Heart right ventricle (tissue), 16 donors: ENCODE data around the gene OPN4. TPM values are rescaled to one million over a fixed set of nuclear protein-coding genes. Genes with fewer than 3 reads are reported as not detected.
"Not testable (repeated sequence)": the region's sequence is repeated elsewhere in the genome, so short reads cannot be mapped to it uniquely, and the experiment has no call there.

ENCODE experiments used
- ATAC-seq, 8 donors: fragments of 200-7000 bp; cut with Tn5 transposase; one replicate each; pipeline ENCODE4 v1.9.1; 2020; ENCODE audit warnings: mild to moderate bottlenecking in 8 of 8, moderate library complexity in 8 of 8, moderate number of reproducible peaks in 1 of 8
- DNase-seq, 2 donors: peaks; one replicate each; pipeline ENCODE4 v3.0.0-alpha.2; 2020
- H3K27ac ChIP-seq, 10 donors: fragments of 200-600 bp; sonication (generic) in 2 of 10; one replicate each; pipeline versions ENCODE4 v1.5.0 to v1.8.0; 2020 to 2022; ENCODE audit warnings: mild to moderate bottlenecking in 3 of 10
- H3K27me3 ChIP-seq, 7 donors: fragments of 200-600 bp; one replicate each; pipeline ENCODE4 v1.8.0; 2021 to 2022; ENCODE audit warnings: mild to moderate bottlenecking in 2 of 7
- H3K36me3 ChIP-seq, 9 donors: fragments of 200-600 bp; sonication (generic) in 1 of 9; one replicate each; pipeline versions ENCODE4 v1.5.0 to v1.8.0; 2020 to 2022; ENCODE audit warnings: mild to moderate bottlenecking in 2 of 9
- H3K4me1 ChIP-seq, 9 donors: fragments of 200-600 bp; sonication (generic) in 1 of 9; one replicate each; pipeline versions ENCODE4 v1.5.0 to v1.8.0; 2020 to 2022; ENCODE audit warnings: mild to moderate bottlenecking in 4 of 9
- H3K4me3 ChIP-seq, 10 donors: fragments of 200-600 bp; sonication (generic) in 2 of 10; one replicate each; pipeline versions ENCODE4 v1.5.0 to v1.8.0; 2020 to 2022; ENCODE audit warnings: mild to moderate bottlenecking in 7 of 10, moderate library complexity in 2 of 10
- H3K9me3 ChIP-seq, 11 donors: fragments of 200-600 bp in 10 of 11; sonication (generic) in 2 of 11; one replicate each; pipeline versions ENCODE4 v1.5.0 to v1.8.0; 2013 to 2022; ENCODE audit warnings: mild to moderate bottlenecking in 2 of 11, control low read depth in 1 of 11, moderate library complexity in 1 of 11
- WGBS, 2 donors: extraction: QIAGEN DNeasy Blood & Tissue Kit; methylation state at CpG; one replicate each; pipeline ENCODE4 v1.1.7; 2013; ENCODE audit warnings: inconsistent platforms in 1 of 2; 5-methylcytosine and 5-hydroxymethylcytosine counted together
- intact Hi-C, 10 donors: fragments of 100-400 bp; cut with DNase I; formaldehyde crosslinking; loops; one replicate each; pipeline versions ENCODE4 v1.11.1 to v1.14.2; 2022
- polyA plus RNA-seq, 2 donors: library from polyadenylated mRNA; stranded (reverse); fragments of 200-250 nt; gene quantifications; one replicate each; pipeline ENCODE4 v1.2.3, GENCODE V29; 2013
- total RNA-seq, 10 donors: library from RNA; stranded (reverse); fragmentation: NEBNext Ultra II Directional in 3 of 10; extraction: Animal tissue kit (Norgen Biotek cat#: 25700) in 3 of 10; gene quantifications; one replicate each; pipeline versions ENCODE4 v1.2.1 to v1.2.4, GENCODE V29; 2021 to 2023
- TF ChIP-seq, protein P1 (sequence below), 9 donors: fragments of 200-600 bp; sonication (generic) in 2 of 9; IDR thresholded peaks; one replicate each; pipeline versions ENCODE4 v1.5.0 to v1.8.0; 2021 to 2022; ENCODE audit warnings: antibody characterized with exemption in 9 of 9, mild to moderate bottlenecking in 5 of 9, moderate library complexity in 1 of 9
- donor health status: Arrhythmogenic right ventricular cardiomyopathy.
- donor health status: ischemic (EF 13 %, LVEDD 7.1; RV severe dilation, severe dysfunction).
- donor health status: healthy with polysubstance abuse.
- donor health status: DM: no; HTN: yes; CAD: no.
- donor health status: DM: no; HTN: no; CAD: no.
- donor health status: ischemic (EF 25% LVEDD 6.9; RV normal size, moderate dysfunction).
- donor health status: ischemic (EF 25% LVEDD 5.7; RV mildly dilated, moderate dysfunction).
- donor health status: healthy.
- donor health status: DM: yes; HTN: yes; CAD: no.
- donor health status: Ischemic cardiomyopathy.
- donor health status: ischemic (EF 35%, LVEDD 5.7; RV mildly dilated, moderate dysfunction).
- donor health status: nonischemic (EF 11% LVEDD 7.7; RV severe dilation, severe dysfunction).
- donor health status: DM: yes; HTN: yes; CAD: no.
- donor health status: PGD.
- donor health status: ischemic (EF 29% LVEDD 5.4; RV normal size, mild dysfunction).
- donor health status: nonischemic (EF 23%, LVEDD 6.1; RV moderate dilation, normal function).

Gene OPN4
- total and polyA plus RNA-seq, 12 donors, result 0.10 to 0.29 (median 0.26) TPM; not detected in 5

DNA sequence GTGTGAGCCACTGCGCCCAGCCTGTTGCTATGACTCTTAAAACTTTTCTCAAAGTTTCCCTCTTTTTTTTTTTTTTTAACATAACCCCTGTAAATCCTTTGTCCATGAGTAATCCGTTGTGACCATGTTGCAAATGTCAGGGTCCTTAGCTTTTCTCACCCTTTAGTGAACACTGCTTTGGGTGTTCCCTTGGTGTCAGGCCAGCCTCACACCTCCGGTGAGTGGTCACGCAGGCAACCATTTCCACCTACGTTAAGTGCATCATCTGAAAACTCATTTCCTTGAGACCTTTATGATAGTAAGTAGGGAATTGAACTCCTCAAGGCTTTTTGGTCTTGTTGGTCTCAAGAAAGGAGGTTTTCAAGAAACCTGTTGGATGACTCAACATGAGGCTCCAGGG is 41.3 kb upstream of the OPN4 start:
- H3K27ac ChIP-seq, result no peak overlapping the region
- no peaks in the 10 kb centered on the region for H3K4me1 ChIP-seq
- no peaks in the 10 kb centered on the region for H3K36me3 ChIP-seq
- DNase-seq (no peak), ATAC-seq (no peak)
- intact Hi-C loops, result no loop called here
- TF ChIP-seq, protein P1, sequence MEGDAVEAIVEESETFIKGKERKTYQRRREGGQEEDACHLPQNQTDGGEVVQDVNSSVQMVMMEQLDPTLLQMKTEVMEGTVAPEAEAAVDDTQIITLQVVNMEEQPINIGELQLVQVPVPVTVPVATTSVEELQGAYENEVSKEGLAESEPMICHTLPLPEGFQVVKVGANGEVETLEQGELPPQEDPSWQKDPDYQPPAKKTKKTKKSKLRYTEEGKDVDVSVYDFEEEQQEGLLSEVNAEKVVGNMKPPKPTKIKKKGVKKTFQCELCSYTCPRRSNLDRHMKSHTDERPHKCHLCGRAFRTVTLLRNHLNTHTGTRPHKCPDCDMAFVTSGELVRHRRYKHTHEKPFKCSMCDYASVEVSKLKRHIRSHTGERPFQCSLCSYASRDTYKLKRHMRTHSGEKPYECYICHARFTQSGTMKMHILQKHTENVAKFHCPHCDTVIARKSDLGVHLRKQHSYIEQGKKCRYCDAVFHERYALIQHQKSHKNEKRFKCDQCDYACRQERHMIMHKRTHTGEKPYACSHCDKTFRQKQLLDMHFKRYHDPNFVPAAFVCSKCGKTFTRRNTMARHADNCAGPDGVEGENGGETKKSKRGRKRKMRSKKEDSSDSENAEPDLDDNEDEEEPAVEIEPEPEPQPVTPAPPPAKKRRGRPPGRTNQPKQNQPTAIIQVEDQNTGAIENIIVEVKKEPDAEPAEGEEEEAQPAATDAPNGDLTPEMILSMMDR (IDR thresholded peaks at IDR 0.05), result no peak
- 86 to 89% methylated on average over 5 of the region's 5 CpGs for WGBS, 2 donors
- H3K4me3 ChIP-seq, result no peak overlapping the region
- H3K27me3 ChIP-seq, result peaks cover 0 to 2% (median 0%) of the 10 kb centered on the region in 7 donors
- peaks cover 0 to 6% (median 0%) of the 10 kb centered on the region in 11 donors for H3K9me3 ChIP-seq

DNA sequence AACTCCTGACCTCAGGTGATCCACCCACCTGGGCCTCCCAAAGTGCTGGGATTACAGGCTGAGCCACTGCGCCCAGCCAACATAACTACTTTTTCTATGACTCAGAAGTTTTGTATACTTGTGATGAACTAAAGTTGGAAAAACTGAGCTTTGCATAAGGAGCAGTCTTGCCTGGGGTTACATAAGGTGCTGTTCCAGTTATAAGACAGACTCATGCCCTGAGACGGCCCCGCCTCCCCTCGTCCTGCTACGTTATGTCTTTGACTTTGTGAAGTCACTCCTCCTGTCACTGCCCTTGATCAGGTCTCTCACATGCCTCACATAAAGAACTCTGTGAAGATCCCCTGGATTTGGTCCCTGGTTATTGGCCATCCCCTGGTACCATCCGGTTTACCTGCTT is 40.4 kb upstream of the OPN4 start:
- WGBS, 2 donors, result 79 to 82% methylated on average over 6 of the region's 6 CpGs
- Histone ChIP-seq H3K9me3 (peaks cover 0 to 4% (median 0%) of the 10 kb centered on the region in 11 donors), H3K4me3 (no peak overlapping the region), H3K36me3 (no peaks in the 10 kb centered on the region), H3K27me3 (peaks cover 0 to 2% (median 0%) of the 10 kb centered on the region in 7 donors), H3K4me1 (no peaks in the 10 kb centered on the region), H3K27ac (no peak overlapping the region)
- DNase-seq (no peak), ATAC-seq (no peak)
- intact Hi-C loops, result no loop called here
- TF ChIP-seq, protein P1 (IDR thresholded peaks at IDR 0.05), result no peak

- DNase-seq (no peak), ATAC-seq (no peak)
- H3K4me3 ChIP-seq, result no peak overlapping the region
- H3K36me3 ChIP-seq, result no peaks in the 10 kb centered on the region
- no peak overlapping the region for H3K27ac ChIP-seq
- peaks cover 0 to 2% (median 0%) of the 10 kb centered on the region in 7 donors for H3K27me3 ChIP-seq
- no peaks in the 10 kb centered on the region for H3K4me1 ChIP-seq
- TF ChIP-seq, protein P1 (IDR thresholded peaks at IDR 0.05), result no peak
- intact Hi-C loops, result no loop called here
- H3K9me3 ChIP-seq, result peaks cover 0 to 4% (median 0%) of the 10 kb centered on the region in 11 donors
- WGBS, 2 donors, result 81 to 85% methylated on average over 4 of the region's 4 CpGs
Observed at GRCh38 chr10:86614853-86615252, 39.5 kb upstream of the OPN4 start.

GRCh38 chr10:86617278-86617677 is 37.1 kb upstream of the OPN4 start:
- H3K27ac ChIP-seq, ATAC-seq, DNase-seq, H3K27me3 ChIP-seq, H3K36me3 ChIP-seq, H3K4me3 ChIP-seq, H3K4me1 ChIP-seq, intact Hi-C loops, H3K9me3 ChIP-seq: not testable (repeated sequence)
- 81% methylated on average over 2 of the region's 2 CpGs for WGBS, 2 donors

DNA sequence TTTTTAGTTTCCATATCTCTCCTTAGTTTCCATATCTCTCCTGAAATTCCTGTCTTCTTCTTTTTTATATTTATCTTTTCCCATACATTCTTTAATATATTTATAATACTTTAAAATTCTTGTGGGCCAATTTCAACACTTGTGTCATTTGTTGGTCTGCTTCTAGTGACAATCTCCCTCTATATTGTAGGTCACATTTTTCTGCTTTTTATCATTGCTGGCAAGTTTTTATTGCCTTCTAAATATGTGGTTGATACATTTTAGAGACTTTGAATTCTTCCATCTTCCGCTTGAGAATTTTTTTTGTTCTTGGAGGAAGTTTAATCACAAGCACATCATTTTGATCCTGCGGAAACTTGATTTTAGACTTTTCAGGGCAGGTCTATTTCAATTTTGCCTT is 26.0 kb upstream of the OPN4 start:
- ATAC-seq, result no peak
- intact Hi-C loops, result no loop called here
- peaks cover 0 to 42% (median 20%) of the 10 kb centered on the region in 7 donors for H3K27me3 ChIP-seq
- no peak for DNase-seq
- H3K4me3 ChIP-seq, result no peak overlapping the region
- no peaks in the 10 kb centered on the region for H3K36me3 ChIP-seq
- TF ChIP-seq, protein P1 (IDR thresholded peaks at IDR 0.05), result no peak
- peaks cover 0 to 31% (median 6%) of the 10 kb centered on the region in 9 donors for H3K4me1 ChIP-seq
- H3K27ac ChIP-seq, result no peak overlapping the region
- 87% methylated on average over 2 of the region's 2 CpGs for WGBS, 2 donors
- H3K9me3 ChIP-seq, result no peaks in the 10 kb centered on the region
